T-cell (primary cell): Measurements from ENCODE around the gene TXNRD3. TPM values are rescaled to one million over a fixed set of nuclear protein-coding genes. Genes with fewer than 3 reads are reported as not detected.

Experiments used
- ATAC-seq, 4 experiments: fragments of 200-7000 bp in 3 of 4; fragments of 150-1000 bp in 1 of 4; cut with Tn5 transposase; replicated peaks in 1 of 4; 1 replicate in 3 of 4; 2 replicates in 1 of 4; pipeline ENCODE4 v1.10.0; 2021; ENCODE audit warnings: moderate library complexity in 3 of 4, mild to moderate bottlenecking in 2 of 4, moderate number of reproducible peaks in 1 of 4
- CTCF ChIA-PET, 2 donors: fragments of 300-600 bp; sonication (Branson Sonifier 250); formaldehyde crosslinking; loops; one replicate each; lab custom pipeline; 2022; ENCODE audit warnings: antibody characterized with exemption in 2 of 2; lab: Charles Lee
- POLR2A ChIA-PET, 2 donors: fragments of 300-600 bp; sonication (Branson Sonifier 250); formaldehyde crosslinking; loops; one replicate each; lab custom pipeline; 2022; ENCODE audit warnings: antibody characterized with exemption in 2 of 2; lab: Charles Lee
- DNase-seq, 35 experiments: peaks; one replicate each; pipeline versions ENCODE4 v3.0.0 to v3.0.0-alpha.2; 2013 to 2023
- H3K27ac ChIP-seq: one replicate; pipeline ENCODE4 v1.5.1; 2013; ENCODE audit warnings: low read length
- H3K27me3 ChIP-seq, 2 experiments: replicated peaks in 1 of 2; 1 replicate in 1 of 2; 2 replicates in 1 of 2; pipeline versions ENCODE4 v1.6.1 to v1.7.0; 2013; ENCODE audit warnings: low read length in 1 of 2, mixed read lengths in 1 of 2; ENCODE audit not compliant: control insufficient read depth in 2 of 2, insufficient read depth in 2 of 2; ENCODE audit errors: extremely low read depth in 1 of 2
- H3K36me3 ChIP-seq, 2 donors: 1 replicate in 1 of 2; 2 replicates in 1 of 2; pipeline versions ENCODE4 v1.6.1 to v1.7.0; 2013; ENCODE audit warnings: low read length in 1 of 2; ENCODE audit not compliant: control insufficient read depth in 2 of 2, insufficient read depth in 1 of 2; ENCODE audit errors: extremely low read depth in 1 of 2
- H3K4me1 ChIP-seq, 2 experiments: 1 replicate in 1 of 2; 2 replicates in 1 of 2; pipeline versions ENCODE4 v1.6.1 to v1.7.0; 2013; ENCODE audit warnings: low read length in 2 of 2, mixed read lengths in 1 of 2; ENCODE audit not compliant: insufficient read depth in 2 of 2, control insufficient read depth in 1 of 2; ENCODE audit errors: extremely low read depth in 1 of 2
- H3K4me3 ChIP-seq, 2 donors: 1 replicate in 1 of 2; 2 replicates in 1 of 2; pipeline versions ENCODE4 v1.5.1 to v1.7.0; 2013; ENCODE audit warnings: mild to moderate bottlenecking in 2 of 2, low read length in 1 of 2, moderate library complexity in 1 of 2; ENCODE audit not compliant: control insufficient read depth in 1 of 2; ENCODE audit errors: extremely low read depth in 1 of 2
- H3K9me3 ChIP-seq: 2 replicates; pipeline ENCODE4 v1.7.0; 2013
- H3K27ac Mint-ChIP-seq, 2 donors: one replicate each; pipeline ENCODE4 v1.8.0; 2020 to 2021; ENCODE audit warnings: mild to moderate bottlenecking in 2 of 2, mixed read lengths in 2 of 2
- H3K27me3 Mint-ChIP-seq, 2 donors: one replicate each; pipeline ENCODE4 v1.8.0; 2021 to 2022; ENCODE audit warnings: mixed read lengths in 2 of 2
- H3K36me3 Mint-ChIP-seq: one replicate; pipeline ENCODE4 v1.8.0; 2021; ENCODE audit warnings: mixed read lengths
- H3K4me1 Mint-ChIP-seq, 3 donors: one replicate each; pipeline ENCODE4 v1.8.0; 2020 to 2022; ENCODE audit warnings: mixed read lengths in 3 of 3, mild to moderate bottlenecking in 1 of 3
- H3K4me3 Mint-ChIP-seq, 3 donors: one replicate each; pipeline ENCODE4 v1.8.0; 2020 to 2022; ENCODE audit warnings: mild to moderate bottlenecking in 3 of 3, mixed read lengths in 3 of 3, moderate library complexity in 3 of 3
- H3K9me3 Mint-ChIP-seq, 3 donors: one replicate each; pipeline ENCODE4 v1.8.0; 2020 to 2022; ENCODE audit warnings: mixed read lengths in 3 of 3
- WGBS: methylation state at CpG from one replicate; pipeline ENCODE4 v1.1.5; 2013; ENCODE audit warnings: missing lambda C conversion rate; ENCODE audit not compliant: insufficient coverage; 5-methylcytosine and 5-hydroxymethylcytosine counted together
- total RNA-seq, 35 experiments: library from RNA in 6 of 35; stranded (reverse) in 6 of 35; fragments of 120-200 nt in 1 of 35; gene quantifications; one replicate each; pipeline versions ENCODE4 v1.2.1 to v1.2.4 and lab custom pipeline; 2013 to 2026

Gene TXNRD3
- total RNA-seq, 5 donors from 2014 or later (not counting 1 experiment from before 2014, with no cell fraction given): 2.0 to 4.8 (median 4.0) TPM

- Histone ChIP-seq H3K4me3 (no peak overlapping the region), H3K27ac (no peak overlapping the region), H3K4me1 (no peaks in the 10 kb centered on the region), H3K27me3 (peaks cover 0 to 20% of the 10 kb centered on the region in 2 experiments), H3K9me3 (peaks cover under 1% of the 10 kb centered on the region), H3K36me3 (no peaks in the 10 kb centered on the region)
- Mint-ChIP-seq H3K36me3 (no peaks in the 10 kb centered on the region), H3K4me3 (no peak overlapping the region), H3K9me3 (peaks cover 0 to 9% (median 8%) of the 10 kb centered on the region in 3 donors), H3K27ac (no peak overlapping the region), H3K4me1 (no peaks in the 10 kb centered on the region), H3K27me3 (peaks cover 0 to 3% of the 10 kb centered on the region in 2 donors)
- ChIA-PET POLR2A (no interaction called here), CTCF (no interaction called here)
- ATAC-seq: no peak
- 91% methylated on average over 11 of the region's 11 CpGs for WGBS
- peak in 3 of 35 experiments; percentile 2 to 23 (median 4) for DNase-seq
Measured at GRCh38 chr3:126557415-126557745, 97.5 kb downstream of the TXNRD3 start.

Other genes starting within 250 kb of the TXNRD3 start
- gene ZXDC, start 179.2 kb downstream of the TXNRD3 start, total RNA-seq: 10 to 100 TPM; 57.6 to 68.7 (median 61.8) TPM
- under 1 TPM in 1 of 5 donors, not detected in 4; 0.09 TPM for gene UROC1, start 137.4 kb downstream of the TXNRD3 start, total RNA-seq
- under 1 TPM in 1 of 5 donors, not detected in 4; 0.20 TPM for gene CHST13, start 131.0 kb downstream of the TXNRD3 start, total RNA-seq
- not detected for gene C3orf22, start 96.2 kb downstream of the TXNRD3 start, total RNA-seq
- gene CHCHD6, start 49.1 kb upstream of the TXNRD3 start, total RNA-seq: 10 to 100 TPM in 2 of 5 donors, 1 to 10 TPM in 3; 8.8 to 12.3 (median 9.7) TPM